HG03565 (cell line): ENCODE data around the gene SLC26A4.
A peak's percentile ranks its signal among the peaks of the same experiment; 100 is the strongest.
"Not testable (repeated sequence)": the region's sequence is repeated elsewhere in the genome, so short reads cannot be mapped to it uniquely, and the experiment has no call there.

Experiments used
- ATAC-seq: cut with Tn5 transposase; IDR thresholded peaks from one replicate; pipeline ENCODE4 v1.9.1; 2021; ENCODE audit warnings: mild to moderate bottlenecking, moderate library complexity; ENCODE audit not compliant: unreplicated experiment

The SLC26A4 gene

GRCh38 chr7:107660381-107661080, at the start of gene SLC26A4:
Gene SLC26A4, plus strand, starts transcription at chr7:107660828. Its CDS starts 814 bp downstream, at chr7:107661642.
- no peak for ATAC-seq

GRCh38 chr7:107613439-107613838, 47.2 kb upstream of the SLC26A4 start:
- no peak for ATAC-seq

GRCh38 chr7:107613948-107614347, 46.7 kb upstream of the SLC26A4 start:
- no peak for ATAC-seq

DNA sequence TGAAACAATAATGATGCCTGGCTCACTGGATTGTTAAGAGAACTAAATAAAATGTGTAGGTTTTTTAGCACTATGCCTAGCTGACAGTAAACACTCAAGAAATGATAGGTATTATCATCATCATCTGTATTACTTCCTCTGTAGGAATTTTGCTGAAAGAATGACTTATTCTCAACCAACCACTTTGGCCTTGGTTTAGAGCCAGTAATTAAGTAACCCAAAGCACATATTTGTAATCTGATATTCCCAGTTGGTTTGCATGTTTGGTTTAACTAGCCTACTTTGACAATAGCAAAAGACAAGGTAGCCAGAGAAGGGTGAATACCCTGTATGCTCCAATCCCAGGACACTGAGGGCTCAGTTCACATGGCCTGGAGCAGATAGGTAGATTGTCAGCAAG, 46.2 kb upstream of the SLC26A4 start:
- ATAC-seq: no peak

DNA sequence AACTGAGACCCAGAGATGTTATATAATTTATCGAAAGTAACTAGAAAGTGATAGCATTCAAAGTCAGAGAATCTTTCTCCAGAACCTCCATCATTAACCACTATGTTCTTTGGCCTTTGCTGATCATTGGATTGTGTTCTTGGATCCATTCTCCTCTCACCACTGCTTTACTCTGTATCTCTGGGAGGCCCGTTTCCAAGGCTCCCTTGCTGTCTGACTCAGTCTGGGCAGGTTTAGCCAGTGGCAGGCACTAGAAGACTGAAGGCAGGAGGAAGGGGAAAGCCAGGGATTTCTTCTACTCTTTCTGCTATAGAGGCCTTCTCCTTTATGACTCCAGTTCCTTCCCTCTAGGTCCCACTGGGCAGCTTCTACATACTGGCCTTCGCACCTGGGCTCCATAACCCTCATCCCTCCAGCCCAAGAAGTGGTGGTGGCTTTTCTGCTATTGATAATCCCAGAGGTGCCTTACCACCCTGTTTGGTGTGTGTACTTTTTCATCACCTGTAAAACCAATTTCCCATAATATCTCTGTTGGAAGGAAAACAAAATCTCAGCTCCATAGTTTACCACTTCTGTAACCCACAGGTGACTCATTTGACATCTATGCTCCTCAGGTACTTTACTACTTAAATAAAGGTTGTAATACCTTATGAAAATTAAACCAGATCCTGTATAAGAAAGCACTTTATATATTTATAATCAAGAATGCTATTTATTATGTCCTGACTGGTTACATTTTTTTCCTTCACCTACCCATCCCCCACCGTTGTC, 44.5 kb upstream of the SLC26A4 start:
- no peak for ATAC-seq

DNA sequence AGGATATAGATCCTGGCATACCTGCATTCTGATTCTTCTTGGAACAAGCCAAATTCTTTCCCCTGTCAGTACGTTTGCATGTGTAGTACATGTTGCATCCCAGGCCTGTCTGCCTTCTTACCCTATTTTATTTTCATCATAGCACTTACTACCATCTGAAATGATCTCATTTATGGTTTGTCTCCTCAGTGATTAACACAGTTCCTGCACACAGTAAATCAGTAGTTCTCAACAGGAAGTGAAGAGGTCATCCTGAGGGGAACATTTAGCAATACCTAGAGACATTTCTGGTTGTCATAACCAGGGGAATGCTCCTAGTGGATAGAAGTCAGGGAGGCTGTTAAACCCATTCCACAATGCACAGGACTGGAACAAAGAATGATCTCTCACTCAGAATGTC, 38.2 kb upstream of the SLC26A4 start:
- no peak for ATAC-seq

- no peak for ATAC-seq
These were observed 37.7 kb upstream of the SLC26A4 start for GRCh38 chr7:107622894-107623293.

- no peak for ATAC-seq
These were observed 33.6 kb upstream of the SLC26A4 start for GRCh38 chr7:107627002-107627401.

GRCh38 chr7:107628461-107629064, 32.1 kb upstream of the SLC26A4 start:
- ATAC-seq: no peak

DNA sequence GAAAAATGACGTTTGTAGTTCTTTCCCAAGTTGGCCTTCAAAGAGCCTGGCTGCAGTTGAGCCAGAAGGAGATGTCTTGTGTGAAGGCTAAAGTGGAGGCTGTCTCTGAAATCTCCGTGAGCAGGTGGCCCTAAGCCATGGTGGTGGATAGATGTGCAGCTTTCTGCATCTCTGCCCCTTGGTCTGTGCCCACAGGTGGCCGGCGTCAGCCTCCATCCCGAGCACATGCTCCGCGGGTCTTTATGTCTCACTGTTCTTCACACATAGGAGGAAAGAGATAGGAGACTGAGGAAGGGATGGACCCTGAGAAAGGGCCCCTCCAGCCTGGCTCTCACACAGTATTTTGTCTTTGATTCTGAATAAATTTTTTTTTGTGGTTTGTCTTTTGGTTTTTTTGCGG, 30.3 kb upstream of the SLC26A4 start:
- ATAC-seq: no peak

GRCh38 chr7:107631588-107632491, 28.8 kb upstream of the SLC26A4 start:
- no peak for ATAC-seq

- no peak for ATAC-seq
These were observed 28.1 kb upstream of the SLC26A4 start for GRCh38 chr7:107632492-107632865.

GRCh38 chr7:107638594-107638993, 22.0 kb upstream of the SLC26A4 start:
- ATAC-seq: peak; percentile 94

DNA sequence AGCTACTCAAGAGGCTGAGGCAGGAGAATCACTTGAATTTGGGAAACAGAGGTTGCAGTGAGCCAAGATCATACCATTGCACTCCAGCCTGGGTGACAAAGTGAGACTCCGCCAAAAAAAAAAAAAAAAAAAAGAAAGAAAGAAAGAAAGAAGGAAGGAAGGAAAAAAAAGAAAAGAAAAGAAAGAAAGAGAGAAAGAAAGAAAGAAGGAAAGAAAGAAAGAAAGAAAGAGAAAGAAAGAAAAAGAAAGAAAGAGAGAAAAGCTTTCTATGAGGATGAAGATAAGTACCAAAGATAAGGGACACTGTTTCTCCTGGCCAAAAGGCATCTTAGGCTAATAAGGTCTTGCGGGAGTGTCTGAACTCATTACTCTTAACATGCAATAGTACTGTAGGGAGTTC, 21.6 kb upstream of the SLC26A4 start:
- ATAC-seq: not testable (repeated sequence)

GRCh38 chr7:107641676-107642075, 19.0 kb upstream of the SLC26A4 start:
- no peak for ATAC-seq

DNA sequence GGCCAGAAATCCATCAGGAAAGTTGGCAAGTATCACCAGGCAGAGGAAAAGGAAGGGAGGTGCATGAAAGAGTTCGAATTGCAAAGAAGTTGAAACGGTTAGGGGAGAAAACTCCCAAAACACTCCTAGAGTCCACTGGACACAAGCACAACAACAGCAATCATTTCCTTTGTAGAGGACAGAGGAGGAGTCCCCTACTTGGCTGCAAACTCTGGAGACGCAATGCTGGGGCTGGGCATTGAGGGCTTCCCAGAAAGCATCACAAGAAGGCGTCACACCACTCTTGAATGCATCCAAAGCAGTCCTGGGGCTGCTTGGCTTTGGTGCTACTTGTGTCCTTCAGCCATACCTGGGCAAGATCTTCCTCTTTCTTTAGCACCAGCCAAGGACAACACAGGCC, 18.1 kb upstream of the SLC26A4 start:
- no peak for ATAC-seq

DNA sequence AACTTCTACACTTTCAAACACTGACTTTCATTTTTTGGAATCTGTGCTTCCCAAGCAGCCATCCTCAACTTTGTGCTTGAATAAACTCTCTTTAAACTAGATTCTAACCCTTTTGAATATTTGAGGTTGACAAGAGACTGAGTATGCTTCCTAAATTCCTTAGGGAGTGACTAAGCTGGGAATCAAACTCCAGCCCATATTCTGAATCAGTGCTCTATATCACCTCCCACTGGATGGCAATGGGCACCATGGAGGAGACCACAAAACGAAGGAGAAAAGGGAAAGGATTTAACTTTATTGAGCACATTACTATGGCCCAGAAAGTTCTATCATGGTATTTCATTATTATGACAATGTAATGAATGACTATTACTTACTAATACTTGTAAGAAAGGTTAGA, 17.2 kb upstream of the SLC26A4 start:
- no peak for ATAC-seq

GRCh38 chr7:107643938-107644308, 16.7 kb upstream of the SLC26A4 start:
- no peak for ATAC-seq

DNA sequence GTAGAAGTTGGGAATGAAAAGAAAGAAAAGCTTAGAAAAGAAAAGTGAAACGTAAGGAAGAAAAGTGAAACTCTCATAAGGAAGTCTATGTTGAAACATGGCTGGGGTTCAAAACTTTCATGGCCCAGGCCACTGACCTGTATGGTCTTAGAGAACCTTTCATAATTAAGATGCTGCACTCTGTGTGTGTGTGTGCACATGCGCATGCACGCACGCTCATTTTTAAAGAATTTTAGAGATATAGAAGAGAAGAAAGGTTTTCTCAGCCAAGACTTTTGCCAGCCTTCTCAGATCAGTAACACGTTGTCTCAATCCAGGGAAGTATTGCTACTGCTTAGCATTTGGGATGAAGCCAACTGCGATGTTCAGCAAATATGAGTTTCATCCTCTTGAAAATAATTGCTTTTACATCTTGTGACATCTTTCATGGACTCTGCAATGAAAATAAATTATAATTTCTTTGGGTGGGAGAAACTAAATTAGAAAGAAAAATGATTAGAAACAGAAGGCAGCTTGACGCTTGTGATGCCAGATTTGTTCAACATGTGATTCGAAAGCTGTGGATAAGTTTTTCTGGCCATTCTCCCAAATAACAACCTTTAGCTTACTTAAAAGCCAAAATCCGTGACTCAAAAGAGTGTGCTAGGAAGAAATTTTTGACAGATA, 16.2 kb upstream of the SLC26A4 start:
- no peak for ATAC-seq

- ATAC-seq: no peak
These were observed 8.0 kb upstream of the SLC26A4 start for GRCh38 chr7:107652642-107653041.

- ATAC-seq: no peak
These were observed 2.2 kb upstream of the SLC26A4 start for GRCh38 chr7:107658467-107658866.
